ENCODE measurements around the gene HCFC1. TPM values are rescaled to one million over a fixed set of nuclear protein-coding genes. Genes with fewer than 3 reads are reported as not detected.

Gene HCFC1
- polyA plus RNA-seq, 2 of the 4 experiments (the other 2 are of a cell fraction), result 4.4 to 33.3 TPM

DNA sequence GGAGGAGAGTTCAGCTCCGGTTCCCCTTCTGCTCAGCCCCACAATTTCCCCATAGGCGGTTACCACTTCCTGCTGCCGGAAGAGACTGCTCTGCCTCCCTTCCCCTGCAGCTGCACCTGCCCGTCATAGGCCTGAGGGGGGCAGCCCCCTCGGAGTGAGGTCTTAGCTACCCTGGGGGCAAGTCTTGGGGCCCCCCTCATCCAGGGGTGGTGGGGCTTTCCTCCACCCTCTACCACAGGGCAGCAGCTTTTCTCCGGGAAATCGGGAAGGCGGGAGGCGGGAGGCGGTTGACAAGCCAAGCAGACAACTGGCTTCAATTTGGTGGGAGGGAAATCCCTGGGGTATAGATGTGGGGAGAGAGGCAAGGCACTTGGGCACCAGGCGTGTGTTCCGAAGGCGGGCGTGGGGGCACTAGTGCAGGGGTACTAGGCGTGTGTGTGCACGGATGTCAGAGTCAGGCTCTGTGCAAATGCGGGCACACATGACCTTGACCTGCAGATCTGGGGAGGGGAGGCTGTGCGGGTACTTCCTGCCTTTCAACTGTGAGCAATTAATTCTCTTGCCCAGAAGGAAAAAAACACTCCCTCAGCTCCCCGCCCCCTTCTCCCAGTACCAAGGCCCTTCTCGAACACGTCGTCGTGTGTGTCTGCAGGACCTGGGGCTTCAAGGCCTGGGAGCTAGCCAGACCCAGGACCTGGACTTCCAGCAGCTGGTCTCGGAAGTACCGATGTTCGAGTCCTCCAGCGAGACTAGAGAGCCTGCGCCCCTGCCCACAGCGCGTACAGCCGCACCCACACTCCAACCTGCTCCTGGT lies 44.6 kb downstream of the HCFC1 start:
- ATAC-seq (no peak), DNase-seq (ENCODE audit: low read depth in 1 of 2, low spot score in 1 of 2) (peak in 1 of 2 experiments; percentile 45), FAIRE-seq (no peak)
- TF ChIP-seq POLR2A (IDR thresholded peaks at IDR 0.05; ENCODE audit: low read length) (peak; percentile 15; the same call in 1 of the 2 replicates), NR3C1 (IDR thresholded peaks at IDR 0.05) (no peak)
- Histone ChIP-seq H3K4me2 (peak overlapping the region; percentile 93), H3K27ac (peak overlapping the region; percentile 96 to 99), H3K9me3 (no peaks in the 10 kb centered on the region), H3K4me3 (peak overlapping the region; percentile 84), H3K4me1 (peaks cover 14% of the 10 kb centered on the region)
- WGBS (ENCODE audit: missing lambda C conversion rate), result 75% methylated on average over 17 of the region's 31 CpGs
- POLR2A ChIA-PET, result interaction anchor here (1.0 to 1.4 kb wide), 4 partner anchors 20 to 133 kb away, joined by 4 read pairs; partner anchors contain the start of genes IDH3G and SSR4
- CTCF ChIA-PET, result interaction anchor here (0.9 to 25.1 kb wide), 4 partner anchors 18 to 985 kb away, joined by 4 to 363 read pairs (median 5); partner anchors contain the start of gene RENBP

DNA sequence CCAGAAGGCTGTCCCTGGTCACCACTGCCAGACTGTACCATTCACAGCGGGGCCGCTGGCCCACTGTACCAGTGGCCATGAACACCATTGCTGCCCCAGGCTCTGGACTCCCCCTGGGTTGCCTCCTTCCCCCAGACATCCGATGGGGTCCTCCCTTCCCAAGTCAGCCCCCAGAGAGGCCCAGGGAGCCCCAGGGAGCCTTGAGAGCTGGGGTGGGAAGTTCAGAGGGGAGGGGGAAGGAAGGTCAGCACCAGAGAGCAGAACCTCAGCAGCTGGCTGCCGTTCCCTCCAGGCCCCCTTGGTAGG lies 45.1 kb downstream of the HCFC1 start:
- Histone ChIP-seq H3K4me1 (peaks cover 14% of the 10 kb centered on the region), H3K27ac (peak overlapping the region in 1 of 2 experiments; percentile 96; a peak in 2 of 6 replicates), H3K9me3 (no peaks in the 10 kb centered on the region), H3K4me2 (no peak overlapping the region), H3K4me3 (no peak overlapping the region)
- ATAC-seq (no peak), DNase-seq (ENCODE audit: low read depth in 1 of 2, low spot score in 1 of 2) (no peak), FAIRE-seq (no peak)
- 80% methylated on average over 1 of the region's 4 CpGs for WGBS (ENCODE audit: missing lambda C conversion rate)
- ChIA-PET CTCF (interaction anchor here (25.1 kb wide), 1 partner anchor 19 kb away, joined by 363 read pairs; the partner anchor contains the start of gene RENBP), POLR2A (interaction anchor here (1.3 to 1.4 kb wide), 2 partner anchors 26 to 132 kb away, joined by 4 read pairs; partner anchors contain the start of genes IDH3G and SSR4)
- TF ChIP-seq MAZ (IDR thresholded peaks at IDR 0.05; ENCODE audit: borderline replicate concordance, low read depth, low read length), result no peak
- TF ChIP-seq RARB (CRISPR knock-in tag; IDR thresholded peaks at IDR 0.05), result no peak
- TF ChIP-seq, protein P1, sequence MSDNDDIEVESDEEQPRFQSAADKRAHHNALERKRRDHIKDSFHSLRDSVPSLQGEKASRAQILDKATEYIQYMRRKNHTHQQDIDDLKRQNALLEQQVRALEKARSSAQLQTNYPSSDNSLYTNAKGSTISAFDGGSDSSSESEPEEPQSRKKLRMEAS (IDR thresholded peaks at IDR 0.05), result no peak

DNA sequence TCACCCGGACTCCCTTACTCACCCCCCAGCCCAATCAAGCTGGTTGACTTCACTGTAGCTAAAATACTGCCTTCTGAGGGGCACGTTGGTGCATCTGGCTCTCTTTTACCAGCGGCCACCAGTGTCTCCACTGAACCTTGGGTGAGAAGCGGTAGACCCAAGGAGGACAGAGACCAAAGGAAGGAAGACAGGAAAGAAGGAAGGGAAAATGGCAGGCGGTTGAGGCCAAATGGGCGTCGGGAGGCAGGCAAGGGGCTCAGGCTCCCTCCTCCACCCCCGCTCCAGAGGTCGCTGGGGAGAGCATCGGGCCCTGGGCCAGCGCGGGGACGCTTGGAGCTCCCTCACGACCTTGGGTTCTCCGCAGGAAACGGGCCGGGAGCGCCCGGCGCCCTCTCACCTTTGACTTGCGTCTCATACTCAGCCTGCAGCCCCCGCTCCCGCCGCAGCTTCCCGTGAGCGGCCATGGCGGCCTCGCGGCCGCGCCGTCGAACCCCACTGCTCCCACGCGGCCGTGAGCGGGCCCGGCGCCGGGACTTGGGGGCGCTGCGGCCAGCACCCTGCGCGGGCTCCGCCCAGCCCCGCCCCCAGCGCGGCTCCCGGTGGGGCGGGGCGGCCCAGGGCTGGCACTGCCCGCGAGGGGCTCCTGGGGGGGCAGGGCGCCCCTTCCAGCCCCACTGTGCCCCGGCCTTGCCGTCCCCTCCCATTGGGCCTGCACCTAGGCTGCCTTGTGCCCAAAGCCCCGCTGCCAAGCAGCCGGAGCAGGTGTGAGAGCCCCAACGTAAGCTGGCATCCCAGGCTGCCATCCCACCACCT lies 45.7 kb downstream of the HCFC1 start, which contains the start of gene ARHGAP4:
Gene ARHGAP4 (minus strand): TSS at position 526 of the 813 bp plus-strand sequence. CDS start 62 bp downstream, at position 464.
- FAIRE-seq (no peak), ATAC-seq (no peak), DNase-seq (ENCODE audit: low read depth in 1 of 2, low spot score in 1 of 2) (no peak)
- Histone ChIP-seq H3K27ac (peak within 1 kb of the TSS; percentile 96 to 99), H3K4me2 (peak within 1 kb of the TSS; percentile 93), H3K9me3 (no peaks in the 10 kb centered on the region), H3K4me1 (peaks cover 14% of the 10 kb centered on the region), H3K4me3 (peak within 1 kb of the TSS; percentile 84)
- POLR2A ChIA-PET, result interaction anchor here (0.9 to 1.4 kb wide), 2 partner anchors 15 to 132 kb away, joined by 3 to 4 read pairs; partner anchors contain the start of genes IDH3G and SSR4
- 90% methylated on average over 31 of the region's 59 CpGs for WGBS (ENCODE audit: missing lambda C conversion rate)
- TF ChIP-seq, protein P1 (IDR thresholded peaks at IDR 0.05), result no peak
- TF ChIP-seq ZFP36 (IDR thresholded peaks at IDR 0.05; ENCODE audit: borderline replicate concordance, partially characterized antibody) (no peak), HOXB5 (CRISPR knock-in tag; IDR thresholded peaks at IDR 0.05) (no peak)
- CTCF ChIA-PET, result interaction anchor here (5.3 to 25.1 kb wide), 2 partner anchors 17 to 19 kb away, joined by 56 to 363 read pairs; partner anchors contain the start of gene RENBP

DNA sequence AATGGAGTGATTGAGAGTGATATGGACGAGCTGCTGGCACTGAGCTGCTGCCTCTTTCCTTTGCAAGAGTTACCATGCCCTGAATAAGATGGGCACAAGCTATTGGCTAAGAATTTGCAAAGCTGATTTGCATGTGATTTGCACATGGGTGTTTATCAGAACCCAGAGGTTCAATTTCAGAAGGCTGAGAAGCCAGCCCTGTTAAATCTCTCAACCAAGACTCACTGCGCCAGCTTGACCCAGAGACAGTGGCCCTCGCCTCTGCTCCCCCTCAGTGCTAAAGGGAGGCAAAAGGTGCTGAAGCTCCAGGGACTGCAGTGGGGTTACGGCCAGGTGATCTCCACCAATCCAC lies 46.3 kb downstream of the HCFC1 start:
- ChIA-PET POLR2A (interaction anchor here (0.9 to 1.4 kb wide), 3 partner anchors 10 to 131 kb away, joined by 3 to 4 read pairs (median 3); partner anchors contain the start of genes IDH3G and SSR4), CTCF (interaction anchor here (1.0 to 25.1 kb wide), 3 partner anchors 16 to 161 kb away, joined by 3 to 363 read pairs (median 56); partner anchors contain the start of genes PLXNB3 and RENBP)
- 84% methylated on average over 4 of the region's 4 CpGs for WGBS (ENCODE audit: missing lambda C conversion rate)
- ATAC-seq, result no peak
- no peak for FAIRE-seq
- Histone ChIP-seq H3K4me1 (peaks cover 14% of the 10 kb centered on the region), H3K9me3 (no peaks in the 10 kb centered on the region), H3K4me2 (no peak overlapping the region), H3K4me3 (no peak overlapping the region), H3K27ac (no peak overlapping the region)
- DNase-seq (ENCODE audit: low read depth in 1 of 2, low spot score in 1 of 2), result no peak
- TF ChIP-seq, protein P2, sequence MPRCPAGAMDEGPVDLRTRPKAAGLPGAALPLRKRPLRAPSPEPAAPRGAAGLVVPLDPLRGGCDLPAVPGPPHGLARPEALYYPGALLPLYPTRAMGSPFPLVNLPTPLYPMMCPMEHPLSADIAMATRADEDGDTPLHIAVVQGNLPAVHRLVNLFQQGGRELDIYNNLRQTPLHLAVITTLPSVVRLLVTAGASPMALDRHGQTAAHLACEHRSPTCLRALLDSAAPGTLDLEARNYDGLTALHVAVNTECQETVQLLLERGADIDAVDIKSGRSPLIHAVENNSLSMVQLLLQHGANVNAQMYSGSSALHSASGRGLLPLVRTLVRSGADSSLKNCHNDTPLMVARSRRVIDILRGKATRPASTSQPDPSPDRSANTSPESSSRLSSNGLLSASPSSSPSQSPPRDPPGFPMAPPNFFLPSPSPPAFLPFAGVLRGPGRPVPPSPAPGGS (IDR thresholded peaks at IDR 0.05), result no peak
- TF ChIP-seq MYC (IDR thresholded peaks at IDR 0.05; ENCODE audit: borderline replicate concordance, low read length) (no peak), FOSB (CRISPR knock-in tag; IDR thresholded peaks at IDR 0.05) (no peak), MAFK (IDR thresholded peaks at IDR 0.05; ENCODE audit: partially characterized antibody) (no peak), RAD21 (conservative IDR thresholded peaks at IDR 0.05 in 1 of 2, IDR thresholded peaks at IDR 0.05 in 1 of 2) (no peak), EP300 (IDR thresholded peaks at IDR 0.05) (no peak), RNF2 (IDR thresholded peaks at IDR 0.05; ENCODE audit: borderline replicate concordance, low read depth) (no peak), BHLHE40 (IDR thresholded peaks at IDR 0.05; ENCODE audit: low read depth, low read length) (no peak), ZNF302 (CRISPR knock-in tag; IDR thresholded peaks at IDR 0.05) (no peak), CEBPB (IDR thresholded peaks at IDR 0.05) (no peak), CHD2 (IDR thresholded peaks at IDR 0.05; ENCODE audit: low read length, partially characterized antibody) (no peak), MAZ (IDR thresholded peaks at IDR 0.05; ENCODE audit: borderline replicate concordance, low read depth, low read length) (no peak), EHMT2 (IDR thresholded peaks at IDR 0.05; ENCODE audit: low read depth) (no peak), ZSCAN20 (CRISPR knock-in tag; IDR thresholded peaks at IDR 0.05) (no peak)
- TF ChIP-seq, protein P3, sequence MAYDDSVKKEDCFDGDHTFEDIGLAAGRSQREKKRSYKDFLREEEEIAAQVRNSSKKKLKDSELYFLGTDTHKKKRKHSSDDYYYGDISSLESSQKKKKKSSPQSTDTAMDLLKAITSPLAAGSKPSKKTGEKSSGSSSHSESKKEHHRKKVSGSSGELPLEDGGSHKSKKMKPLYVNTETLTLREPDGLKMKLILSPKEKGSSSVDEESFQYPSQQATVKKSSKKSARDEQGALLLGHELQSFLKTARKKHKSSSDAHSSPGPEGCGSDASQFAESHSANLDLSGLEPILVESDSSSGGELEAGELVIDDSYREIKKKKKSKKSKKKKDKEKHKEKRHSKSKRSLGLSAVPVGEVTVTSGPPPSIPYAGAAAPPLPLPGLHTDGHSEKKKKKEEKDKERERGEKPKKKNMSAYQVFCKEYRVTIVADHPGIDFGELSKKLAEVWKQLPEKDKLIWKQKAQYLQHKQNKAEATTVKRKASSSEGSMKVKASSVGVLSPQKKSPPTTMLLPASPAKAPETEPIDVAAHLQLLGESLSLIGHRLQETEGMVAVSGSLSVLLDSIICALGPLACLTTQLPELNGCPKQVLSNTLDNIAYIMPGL (CRISPR knock-in tag; IDR thresholded peaks at IDR 0.05; ENCODE audit: borderline replicate concordance), result no peak
- TF ChIP-seq, protein P4, sequence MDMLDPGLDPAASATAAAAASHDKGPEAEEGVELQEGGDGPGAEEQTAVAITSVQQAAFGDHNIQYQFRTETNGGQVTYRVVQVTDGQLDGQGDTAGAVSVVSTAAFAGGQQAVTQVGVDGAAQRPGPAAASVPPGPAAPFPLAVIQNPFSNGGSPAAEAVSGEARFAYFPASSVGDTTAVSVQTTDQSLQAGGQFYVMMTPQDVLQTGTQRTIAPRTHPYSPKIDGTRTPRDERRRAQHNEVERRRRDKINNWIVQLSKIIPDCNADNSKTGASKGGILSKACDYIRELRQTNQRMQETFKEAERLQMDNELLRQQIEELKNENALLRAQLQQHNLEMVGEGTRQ (IDR thresholded peaks at IDR 0.05), result no peak

All from A549 (cell line).